ENCODE measurements around the gene POFUT2.

- no peak for TF ChIP-seq CTCF (IDR thresholded peaks at IDR 0.05)
- no peak for TF ChIP-seq POLR2A (IDR thresholded peaks at IDR 0.05)
These were observed 2.3 kb downstream of the POFUT2 start for GRCh38 chr21:45285266-45285931.
